ENCODE results near the gene SDF2L1.

DNA sequence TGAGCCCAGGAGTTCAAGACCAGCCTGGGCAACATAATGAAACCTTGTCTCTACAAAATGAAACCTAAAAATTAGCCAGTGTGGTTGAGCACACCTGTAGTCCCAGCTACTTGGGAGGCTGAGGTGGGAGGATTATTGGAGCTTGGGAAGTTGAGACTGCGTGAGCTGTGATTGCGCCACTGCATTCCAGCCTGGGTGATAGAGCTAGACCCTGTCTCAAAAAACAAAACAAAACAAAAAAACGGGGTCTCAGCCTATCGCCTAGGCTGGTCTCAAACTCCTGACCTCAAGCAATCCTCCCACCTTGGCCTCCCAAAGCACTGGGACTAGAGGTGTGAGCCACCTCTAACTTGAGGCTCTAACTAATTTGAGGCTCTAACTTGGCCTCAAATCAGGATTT is 37.3 kb downstream of the SDF2L1 start:
- TF ChIP-seq, protein P1, sequence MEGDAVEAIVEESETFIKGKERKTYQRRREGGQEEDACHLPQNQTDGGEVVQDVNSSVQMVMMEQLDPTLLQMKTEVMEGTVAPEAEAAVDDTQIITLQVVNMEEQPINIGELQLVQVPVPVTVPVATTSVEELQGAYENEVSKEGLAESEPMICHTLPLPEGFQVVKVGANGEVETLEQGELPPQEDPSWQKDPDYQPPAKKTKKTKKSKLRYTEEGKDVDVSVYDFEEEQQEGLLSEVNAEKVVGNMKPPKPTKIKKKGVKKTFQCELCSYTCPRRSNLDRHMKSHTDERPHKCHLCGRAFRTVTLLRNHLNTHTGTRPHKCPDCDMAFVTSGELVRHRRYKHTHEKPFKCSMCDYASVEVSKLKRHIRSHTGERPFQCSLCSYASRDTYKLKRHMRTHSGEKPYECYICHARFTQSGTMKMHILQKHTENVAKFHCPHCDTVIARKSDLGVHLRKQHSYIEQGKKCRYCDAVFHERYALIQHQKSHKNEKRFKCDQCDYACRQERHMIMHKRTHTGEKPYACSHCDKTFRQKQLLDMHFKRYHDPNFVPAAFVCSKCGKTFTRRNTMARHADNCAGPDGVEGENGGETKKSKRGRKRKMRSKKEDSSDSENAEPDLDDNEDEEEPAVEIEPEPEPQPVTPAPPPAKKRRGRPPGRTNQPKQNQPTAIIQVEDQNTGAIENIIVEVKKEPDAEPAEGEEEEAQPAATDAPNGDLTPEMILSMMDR (conservative IDR thresholded peaks at IDR 0.05): no peak
- no peak for TF ChIP-seq ZFX (IDR thresholded peaks at IDR 0.05)
